GDM1 (cell line): Measurements from ENCODE around the gene HMG20B.

Experiments used
- DNase-seq: peaks from one replicate; lab custom pipeline; 2025; lab: John Stamatoyannopoulos, UW

HMG20B gene

GRCh38 chr19:3607303-3608078 lies 34.7 kb downstream of the HMG20B start:
- peak; percentile 32 for DNase-seq

- DNase-seq = peak; percentile 17
Measured at GRCh38 chr19:3608079-3608641, 35.4 kb downstream of the HMG20B start.

GRCh38 chr19:3608750-3609322 lies 36.1 kb downstream of the HMG20B start:
- DNase-seq = peak; percentile 75

- no peak for DNase-seq
Measured at GRCh38 chr19:3609779-3610719, 37.3 kb downstream of the HMG20B start.

GRCh38 chr19:3610745-3611717 lies 38.3 kb downstream of the HMG20B start:
- no peak for DNase-seq

GRCh38 chr19:3611841-3612240 lies 39.1 kb downstream of the HMG20B start:
- no peak for DNase-seq

GRCh38 chr19:3612330-3612729 lies 39.6 kb downstream of the HMG20B start:
- DNase-seq = no peak

- no peak for DNase-seq
Measured at GRCh38 chr19:3612901-3613741, 40.4 kb downstream of the HMG20B start.

GRCh38 chr19:3613818-3614661 lies 41.3 kb downstream of the HMG20B start:
- no peak for DNase-seq

- no peak for DNase-seq
Measured at GRCh38 chr19:3614858-3615505, 42.2 kb downstream of the HMG20B start.

GRCh38 chr19:3615524-3616135 lies 42.9 kb downstream of the HMG20B start:
- DNase-seq = no peak

- peak; percentile 71 for DNase-seq
Measured at GRCh38 chr19:3617463-3617862, 44.7 kb downstream of the HMG20B start.

- peak; percentile 15 for DNase-seq
Measured at GRCh38 chr19:3618144-3618810, 45.5 kb downstream of the HMG20B start.

- no peak for DNase-seq
Measured at GRCh38 chr19:3618811-3619630, 46.3 kb downstream of the HMG20B start.

GRCh38 chr19:3619631-3620012 lies 46.9 kb downstream of the HMG20B start:
- no peak for DNase-seq

GRCh38 chr19:3620145-3620816 lies 47.5 kb downstream of the HMG20B start:
- no peak for DNase-seq
